AG08396 (cell line): ENCODE measurements around the gene ARHGAP12.
A peak's percentile ranks its signal among the peaks of the same experiment; 100 is the strongest.
"Not testable (repeated sequence)": the region's sequence is repeated elsewhere in the genome, so short reads cannot be mapped to it uniquely, and the experiment has no call there.

ENCODE experiments used
- DNase-seq: peaks from one replicate; pipeline ENCODE4 v3.0.0; 2012; ENCODE audit warnings: low spot score, mixed read lengths

Gene ARHGAP12

GRCh38 chr10:31820096-31820495 is 108.5 kb downstream of the ARHGAP12 start:
- no peak for DNase-seq

- DNase-seq, result no peak
These were observed 109.2 kb downstream of the ARHGAP12 start for GRCh38 chr10:31819391-31819820.

- peak; percentile 29 for DNase-seq
These were observed 112.3 kb downstream of the ARHGAP12 start for GRCh38 chr10:31816318-31816717.

- peak; percentile 25 for DNase-seq
These were observed 120.1 kb downstream of the ARHGAP12 start for GRCh38 chr10:31808258-31809218.

- DNase-seq, result no peak
These were observed 124.2 kb downstream of the ARHGAP12 start for GRCh38 chr10:31804352-31804810.

GRCh38 chr10:31803606-31804351 is 124.9 kb downstream of the ARHGAP12 start:
- DNase-seq, result no peak

GRCh38 chr10:31799181-31799580 is 129.4 kb downstream of the ARHGAP12 start:
- DNase-seq, result no peak

GRCh38 chr10:31792745-31793144 is 135.9 kb downstream of the ARHGAP12 start:
- no peak for DNase-seq

GRCh38 chr10:31789555-31789954 is 139.1 kb downstream of the ARHGAP12 start:
- DNase-seq, result no peak

GRCh38 chr10:31782701-31783100 is 145.9 kb downstream of the ARHGAP12 start:
- DNase-seq, result no peak

- DNase-seq, result no peak
These were observed 147.9 kb downstream of the ARHGAP12 start for GRCh38 chr10:31780717-31781116.

- DNase-seq, result no peak
These were observed 150.0 kb downstream of the ARHGAP12 start for GRCh38 chr10:31778627-31779026.

GRCh38 chr10:31776159-31776558 is 152.5 kb downstream of the ARHGAP12 start:
- DNase-seq, result no peak

- no peak for DNase-seq
These were observed 153.5 kb downstream of the ARHGAP12 start for GRCh38 chr10:31774928-31775650.

GRCh38 chr10:31774299-31774900 is 154.2 kb downstream of the ARHGAP12 start:
- no peak for DNase-seq

- DNase-seq, result no peak
These were observed 154.8 kb downstream of the ARHGAP12 start for GRCh38 chr10:31773749-31774298.

- DNase-seq, result no peak
These were observed 157.2 kb downstream of the ARHGAP12 start for GRCh38 chr10:31771331-31771831.

- DNase-seq, result no peak
These were observed 158.2 kb downstream of the ARHGAP12 start for GRCh38 chr10:31770307-31770902.

- no peak for DNase-seq
These were observed 159.1 kb downstream of the ARHGAP12 start for GRCh38 chr10:31769564-31769963.

GRCh38 chr10:31768935-31769334 is 159.7 kb downstream of the ARHGAP12 start:
- DNase-seq, result not testable (repeated sequence)

GRCh38 chr10:31768467-31768866 is 160.2 kb downstream of the ARHGAP12 start:
- no peak for DNase-seq
